ENCODE results near the gene DLX3.
"Not testable (repeated sequence)": the region's sequence is repeated elsewhere in the genome, so short reads cannot be mapped to it uniquely, and the experiment has no call there.

DLX3 gene

GRCh38 chr17:49995055-49995738, at the start of gene DLX3:
DLX3 (minus strand) TSS chr17:49995224; CDS start chr17:49994998, 226 bp downstream.
- TF ChIP-seq CTCF (conservative IDR thresholded peaks at IDR 0.05; ENCODE audit: low read depth, low read length) = no peak
- no peak within 1 kb of the TSS for H3K4me3 ChIP-seq (ENCODE audit: low read depth, low read length)
- DNase-seq (ENCODE audit: low read depth) = peak; percentile 65

GRCh38 chr17:50044483-50044882, 49.5 kb upstream of the DLX3 start:
- no peak for TF ChIP-seq CTCF (conservative IDR thresholded peaks at IDR 0.05; ENCODE audit: low read depth, low read length)
- H3K4me3 ChIP-seq (ENCODE audit: low read depth, low read length) = no peak overlapping the region
- DNase-seq (ENCODE audit: low read depth) = no peak

- DNase-seq (ENCODE audit: low read depth) = peak; percentile 62
- no peak overlapping the region for H3K4me3 ChIP-seq (ENCODE audit: low read depth, low read length)
- no peak for TF ChIP-seq CTCF (conservative IDR thresholded peaks at IDR 0.05; ENCODE audit: low read depth, low read length)
These were observed 48.5 kb upstream of the DLX3 start for GRCh38 chr17:50043290-50044148.

GRCh38 chr17:50042211-50042610, 47.2 kb upstream of the DLX3 start:
- DNase-seq (ENCODE audit: low read depth) = no peak
- TF ChIP-seq CTCF (conservative IDR thresholded peaks at IDR 0.05; ENCODE audit: low read depth, low read length) = no peak
- H3K4me3 ChIP-seq (ENCODE audit: low read depth, low read length) = no peak overlapping the region

GRCh38 chr17:50040496-50040895, 45.5 kb upstream of the DLX3 start:
- DNase-seq (ENCODE audit: low read depth); H3K4me3 ChIP-seq (ENCODE audit: low read depth, low read length): not testable (repeated sequence)

- H3K4me3 ChIP-seq (ENCODE audit: low read depth, low read length) = no peak overlapping the region
- TF ChIP-seq CTCF (conservative IDR thresholded peaks at IDR 0.05; ENCODE audit: low read depth, low read length) = no peak
- no peak for DNase-seq (ENCODE audit: low read depth)
These were observed 44.0 kb upstream of the DLX3 start for GRCh38 chr17:50039058-50039457.

- peak; percentile 88 for DNase-seq (ENCODE audit: low read depth)
- H3K4me3 ChIP-seq (ENCODE audit: low read depth, low read length) = no peak overlapping the region
- TF ChIP-seq CTCF (conservative IDR thresholded peaks at IDR 0.05; ENCODE audit: low read depth, low read length) = no peak
These were observed 42.5 kb upstream of the DLX3 start for GRCh38 chr17:50037321-50038107.
